Stomach (tissue), 9 donors: ENCODE results near the gene ERP29. TPM values are rescaled to one million over a fixed set of nuclear protein-coding genes. Genes with fewer than 3 reads are reported as not detected.

ENCODE experiments used
- DNase-seq, 2 donors: peaks; one replicate each; pipeline versions ENCODE4 v3.0.0 to v3.0.0-alpha.2; 2013 to 2019
- H3K27ac ChIP-seq, 5 donors: fragments of 200-600 bp in 4 of 5; sonication (generic) in 4 of 5; one replicate each; pipeline ENCODE4 v1.5.1; 2013 to 2019; ENCODE audit warnings: mild to moderate bottlenecking in 1 of 5, moderate library complexity in 1 of 5
- H3K27me3 ChIP-seq, 3 donors: fragments of 200-600 bp; sonication (generic); one replicate each; pipeline ENCODE4 v1.5.1; 2017 to 2019; ENCODE audit warnings: mixed run types in 1 of 3
- H3K36me3 ChIP-seq, 4 donors: fragments of 200-600 bp; sonication (generic); 1 replicate in 3 of 4; 2 replicates in 1 of 4; pipeline ENCODE4 v1.5.1; 2016 to 2019
- H3K4me1 ChIP-seq, 4 donors: fragments of 200-600 bp; sonication (generic); one replicate each; pipeline ENCODE4 v1.5.1; 2016 to 2019
- H3K4me3 ChIP-seq, 4 donors: fragments of 200-600 bp; sonication (generic) in 3 of 4; one replicate each; pipeline ENCODE4 v1.5.1; 2016 to 2019; ENCODE audit warnings: mild to moderate bottlenecking in 1 of 4
- H3K9me3 ChIP-seq, 4 donors: fragments of 200-600 bp; sonication (generic); one replicate each; pipeline ENCODE4 v1.5.1; 2016 to 2019
- CTCF ChIP-seq, 7 experiments: fragments of 450-650 bp in 4 of 7; fragments of 200-600 bp in 3 of 7; sonication (generic) in 3 of 7; IDR thresholded peaks; one replicate each; pipeline ENCODE4 v1.5.1; 2016 to 2019; ENCODE audit warnings: antibody characterized with exemption in 7 of 7, control low read depth in 2 of 7, mild to moderate bottlenecking in 1 of 7
- EP300 ChIP-seq: sonication (generic); formaldehyde crosslinking; IDR thresholded peaks from one replicate; pipeline ENCODE4 v1.6.1; 2017; ENCODE audit warnings: antibody characterized with exemption
- POLR2A ChIP-seq, 4 donors: fragments of 450-650 bp; IDR thresholded peaks; one replicate each; pipeline ENCODE4 v1.6.1; 2016; ENCODE audit warnings: antibody characterized with exemption in 4 of 4, control low read depth in 2 of 4, mild to moderate bottlenecking in 1 of 4, moderate library complexity in 1 of 4
- POLR2AphosphoS5 ChIP-seq, 3 donors: sonication (generic); formaldehyde crosslinking; IDR thresholded peaks; one replicate each; pipeline ENCODE4 v1.6.1; 2016; ENCODE audit warnings: antibody characterized with exemption in 3 of 3
- WGBS, 5 donors: extraction: QIAGEN DNeasy Blood & Tissue Kit in 3 of 5; methylation state at CpG; one replicate each; pipeline versions ENCODE4 v1.1.5 to v1.1.7; 2013 to 2018; 5-methylcytosine and 5-hydroxymethylcytosine counted together
- intact Hi-C: fragments of 100-400 bp; cut with DNase I; formaldehyde crosslinking; loops from one replicate; pipeline ENCODE4 v1.15.1; 2023; ENCODE audit warnings: low total_unique reads
- polyA plus RNA-seq, 3 donors: library from polyadenylated mRNA; stranded (reverse); fragments of 200-250 nt; gene quantifications; one replicate each; pipeline ENCODE4 v1.2.3, GENCODE V29; 2013
- total RNA-seq, 5 donors: library from RNA; depleted of rRNA; stranded (reverse); fragments of >200 nt; gene quantifications; one replicate each; pipeline versions ENCODE4 v1.1.0 to v1.2.3, GENCODE V29; 2014 to 2016
- donor health status: healthy with polysubstance abuse.
- donor health status: Bipolar disorder and iron deficiency.
- donor health status: healthy.

The ERP29 gene
- total and polyA plus RNA-seq, 8 donors: 9.8 to 140 (median 47.2) TPM

DNA sequence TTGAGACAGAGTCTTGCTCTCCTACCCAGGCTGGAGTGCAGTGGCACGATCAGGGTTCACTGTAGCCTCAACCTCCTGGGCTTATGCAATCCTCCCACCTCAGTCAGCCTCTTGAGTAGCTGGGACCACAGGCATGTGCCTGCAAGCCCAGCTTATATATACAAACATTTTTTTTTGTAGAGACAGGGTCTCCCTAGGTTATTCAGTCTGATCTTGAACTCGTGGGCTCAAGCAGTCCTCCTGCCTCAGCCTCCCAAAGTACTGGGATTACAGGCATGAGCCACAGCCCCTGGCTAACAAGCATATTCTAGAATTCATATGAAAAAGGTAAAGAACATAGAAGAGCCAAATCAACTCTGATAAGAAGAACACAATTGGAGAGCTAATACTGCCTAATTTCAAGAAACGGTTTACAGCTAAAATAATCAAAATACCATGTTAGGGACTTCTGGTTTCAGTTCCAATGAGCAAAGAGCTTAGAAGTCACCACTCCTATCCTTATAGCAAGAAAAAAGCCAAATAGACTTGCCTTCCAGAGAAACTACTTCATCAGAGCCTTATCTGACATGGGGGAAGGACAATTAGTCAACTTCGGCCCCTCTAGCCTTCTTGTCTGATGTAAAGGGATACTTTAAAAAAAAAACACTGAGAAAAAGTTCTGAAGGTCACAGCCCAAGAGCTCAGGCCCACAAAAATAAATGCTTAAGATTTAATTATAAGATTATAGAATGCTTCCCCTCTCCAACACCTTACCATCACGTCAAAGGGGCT is 37.9 kb upstream of the ERP29 start:
- intact Hi-C loops: no loop called here
- Histone ChIP-seq H3K9me3 (peaks cover 0 to 15% (median 9%) of the 10 kb centered on the region in 4 donors), H3K4me1 (no peaks in the 10 kb centered on the region), H3K4me3 (no peak overlapping the region), H3K27ac (no peak overlapping the region), H3K36me3 (peaks cover 0 to 21% (median 5%) of the 10 kb centered on the region in 4 donors), H3K27me3 (no peaks in the 10 kb centered on the region)
- WGBS, 5 donors: 75 to 84% (median 77%) methylated on average over 5 of the region's 5 CpGs
- no peak for DNase-seq
- TF ChIP-seq EP300: no peak
- TF ChIP-seq POLR2A (IDR thresholded peaks at IDR 0.05): no peak
- no peak for TF ChIP-seq POLR2AphosphoS5 (IDR thresholded peaks at IDR 0.05)
- no peak for TF ChIP-seq CTCF (IDR thresholded peaks at IDR 0.05)

GRCh38 chr12:111976291-111976690 is 36.9 kb upstream of the ERP29 start:
- 93 to 97% (median 95%) methylated on average over 6 of the region's 6 CpGs for WGBS, 5 donors
- Histone ChIP-seq H3K9me3 (peaks cover 0 to 5% (median 0%) of the 10 kb centered on the region in 4 donors), H3K27me3 (no peaks in the 10 kb centered on the region), H3K4me3 (no peak overlapping the region), H3K4me1 (no peaks in the 10 kb centered on the region), H3K36me3 (peaks cover 0 to 15% (median 5%) of the 10 kb centered on the region in 4 donors), H3K27ac (no peak overlapping the region)
- DNase-seq: no peak
- no peak for TF ChIP-seq POLR2AphosphoS5 (IDR thresholded peaks at IDR 0.05)
- TF ChIP-seq POLR2A (IDR thresholded peaks at IDR 0.05): no peak
- no peak for TF ChIP-seq EP300
- no peak for TF ChIP-seq CTCF (IDR thresholded peaks at IDR 0.05)
- intact Hi-C loops: no loop called here

- DNase-seq: no peak
- H3K4me3 ChIP-seq: no peak overlapping the region
- H3K9me3 ChIP-seq: no peaks in the 10 kb centered on the region
- intact Hi-C loops: no loop called here
- peaks cover 0 to 15% (median 5%) of the 10 kb centered on the region in 4 donors for H3K36me3 ChIP-seq
- H3K27ac ChIP-seq: no peak overlapping the region
- TF ChIP-seq EP300 (no peak), POLR2A (IDR thresholded peaks at IDR 0.05) (no peak), POLR2AphosphoS5 (IDR thresholded peaks at IDR 0.05) (no peak), CTCF (IDR thresholded peaks at IDR 0.05) (no peak)
- H3K27me3 ChIP-seq: no peaks in the 10 kb centered on the region
- H3K4me1 ChIP-seq: no peaks in the 10 kb centered on the region
Observed at GRCh38 chr12:111976860-111977259, 36.4 kb upstream of the ERP29 start.

- TF ChIP-seq CTCF (IDR thresholded peaks at IDR 0.05) (no peak), EP300 (no peak), POLR2A (IDR thresholded peaks at IDR 0.05) (no peak), POLR2AphosphoS5 (IDR thresholded peaks at IDR 0.05) (no peak)
- intact Hi-C loops: no loop called here
- Histone ChIP-seq H3K36me3 (peaks cover 0 to 7% (median 0%) of the 10 kb centered on the region in 4 donors), H3K4me1 (no peaks in the 10 kb centered on the region), H3K9me3 (no peaks in the 10 kb centered on the region), H3K27ac (no peak overlapping the region), H3K4me3 (no peak overlapping the region), H3K27me3 (no peaks in the 10 kb centered on the region)
- no peak for DNase-seq
Observed at GRCh38 chr12:111978545-111978944, 34.7 kb upstream of the ERP29 start.
